Measurements from ENCODE around the gene DUS2. TPM values are rescaled to one million over a fixed set of nuclear protein-coding genes. Genes with fewer than 3 reads are reported as not detected.
"Not testable (repeated sequence)": the region's sequence is repeated elsewhere in the genome, so short reads cannot be mapped to it uniquely, and the experiment has no call there.

DUS2 gene
- total RNA-seq, 2 experiments from 2014 or later: 34.2 to 35.1 TPM

DNA sequence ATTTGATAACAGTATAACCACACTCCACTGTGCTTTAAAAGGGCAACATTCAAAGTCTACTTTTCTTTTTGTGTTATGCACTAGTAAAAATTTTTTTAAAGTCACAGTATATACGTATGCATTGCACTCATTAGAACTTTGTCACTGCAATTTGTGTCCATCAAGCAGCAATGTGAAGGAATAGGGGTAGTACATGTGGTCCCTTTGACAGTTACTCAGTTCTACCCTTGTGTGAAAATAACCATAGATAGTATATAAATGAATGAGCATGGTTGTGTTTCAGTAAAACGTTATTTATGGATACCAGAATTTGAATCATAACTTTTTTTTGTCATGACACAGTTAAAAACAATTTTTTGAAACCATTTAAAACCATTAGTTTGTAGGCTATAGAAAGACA lies 92.8 kb downstream of the DUS2 start:
- POLR2A ChIA-PET: no interaction called here
- peaks cover 88% of the 10 kb centered on the region for H3K4me1 Mint-ChIP-seq (ENCODE audit: low read depth)
- peaks cover 11% of the 10 kb centered on the region for H3K9me3 Mint-ChIP-seq
- H3K36me3 Mint-ChIP-seq (ENCODE audit: low read depth): peaks cover 28% of the 10 kb centered on the region
- no peak overlapping the region for H3K27ac Mint-ChIP-seq
- TF ChIP-seq, protein P1, sequence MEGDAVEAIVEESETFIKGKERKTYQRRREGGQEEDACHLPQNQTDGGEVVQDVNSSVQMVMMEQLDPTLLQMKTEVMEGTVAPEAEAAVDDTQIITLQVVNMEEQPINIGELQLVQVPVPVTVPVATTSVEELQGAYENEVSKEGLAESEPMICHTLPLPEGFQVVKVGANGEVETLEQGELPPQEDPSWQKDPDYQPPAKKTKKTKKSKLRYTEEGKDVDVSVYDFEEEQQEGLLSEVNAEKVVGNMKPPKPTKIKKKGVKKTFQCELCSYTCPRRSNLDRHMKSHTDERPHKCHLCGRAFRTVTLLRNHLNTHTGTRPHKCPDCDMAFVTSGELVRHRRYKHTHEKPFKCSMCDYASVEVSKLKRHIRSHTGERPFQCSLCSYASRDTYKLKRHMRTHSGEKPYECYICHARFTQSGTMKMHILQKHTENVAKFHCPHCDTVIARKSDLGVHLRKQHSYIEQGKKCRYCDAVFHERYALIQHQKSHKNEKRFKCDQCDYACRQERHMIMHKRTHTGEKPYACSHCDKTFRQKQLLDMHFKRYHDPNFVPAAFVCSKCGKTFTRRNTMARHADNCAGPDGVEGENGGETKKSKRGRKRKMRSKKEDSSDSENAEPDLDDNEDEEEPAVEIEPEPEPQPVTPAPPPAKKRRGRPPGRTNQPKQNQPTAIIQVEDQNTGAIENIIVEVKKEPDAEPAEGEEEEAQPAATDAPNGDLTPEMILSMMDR (IDR thresholded peaks at IDR 0.05): no peak
- H3K4me3 Mint-ChIP-seq: no peak overlapping the region
- intact Hi-C loops (cut with micrococcal nuclease): no loop called here
- CTCF ChIA-PET: interaction anchor here (1.0 to 6.3 kb wide), 4 partner anchors 13 to 94 kb away, joined by 3 to 46 read pairs (median 6); no protein-coding TSS in a partner anchor
- ATAC-seq: no peak
- H3K27me3 Mint-ChIP-seq: no peaks in the 10 kb centered on the region
- no peak for DNase-seq

DNA sequence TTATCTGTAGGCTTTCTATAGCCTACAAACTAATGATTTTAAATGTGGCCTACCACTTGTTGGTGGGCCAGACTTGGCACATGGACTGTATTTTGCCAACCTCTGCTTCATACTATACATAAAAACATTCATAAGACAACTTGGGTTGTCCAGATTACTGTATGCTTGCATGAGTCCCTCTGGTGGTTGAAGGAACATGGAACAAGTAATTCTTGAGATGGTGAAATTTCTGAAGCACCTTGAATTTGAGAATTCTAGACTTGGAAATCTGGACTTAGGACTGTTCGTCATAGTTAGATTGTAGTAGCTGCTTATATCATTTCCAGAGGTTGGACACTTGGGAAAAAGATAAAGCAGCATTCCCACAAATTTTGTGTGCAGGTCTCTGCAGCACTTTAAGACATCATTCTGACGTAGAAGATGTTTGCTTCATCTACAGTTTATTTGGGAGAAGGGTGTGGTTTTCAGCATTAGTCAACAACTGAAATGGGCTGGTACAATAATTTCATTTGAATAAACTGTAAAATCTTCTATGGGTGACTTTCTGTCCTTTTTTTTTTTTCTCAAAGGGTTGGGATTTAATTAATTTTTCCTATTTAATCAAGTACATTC lies 93.3 kb downstream of the DUS2 start:
- intact Hi-C loops (cut with micrococcal nuclease): no loop called here
- Mint-ChIP-seq H3K36me3 (ENCODE audit: low read depth) (peaks cover 22% of the 10 kb centered on the region), H3K27me3 (no peaks in the 10 kb centered on the region), H3K4me3 (no peak overlapping the region), H3K27ac (peak overlapping the region; percentile 25), H3K4me1 (ENCODE audit: low read depth) (peaks cover 84% of the 10 kb centered on the region), H3K9me3 (peaks cover 5% of the 10 kb centered on the region)
- ATAC-seq (peak; percentile 54), DNase-seq (no peak)
- ChIA-PET POLR2A (interaction anchor here (0.8 kb wide), 1 partner anchor 14 kb away, joined by 4 read pairs; no protein-coding TSS in a partner anchor), CTCF (interaction anchor here (1.0 to 6.3 kb wide), 9 partner anchors 12 to 114 kb away, joined by 3 to 46 read pairs (median 4); partner anchors contain the start of gene NFATC3)
- TF ChIP-seq, protein P1 (IDR thresholded peaks at IDR 0.05): peak; percentile 67

DNA sequence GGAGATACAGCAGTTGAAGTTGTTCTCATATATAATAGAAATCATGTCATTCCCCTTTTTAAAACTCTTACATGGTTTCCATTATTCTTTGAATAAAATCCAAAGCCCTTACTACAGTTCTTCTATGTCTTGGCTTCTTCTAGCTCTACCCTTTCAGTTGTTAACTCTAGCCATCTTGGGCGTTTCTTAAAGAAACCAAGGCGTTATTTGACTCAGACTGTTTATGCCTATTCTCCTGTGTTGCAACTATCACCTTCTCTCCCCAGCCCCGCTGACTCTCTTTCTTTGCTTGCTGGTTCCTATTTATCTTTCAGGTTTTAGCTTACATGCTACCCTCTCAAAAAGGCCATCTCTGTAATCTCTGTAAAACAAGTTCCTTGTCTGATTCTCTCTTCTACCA lies 94.8 kb downstream of the DUS2 start:
- intact Hi-C loops (cut with micrococcal nuclease): no loop called here
- ATAC-seq (peak; percentile 40), DNase-seq (peak; percentile 18)
- Mint-ChIP-seq H3K36me3 (ENCODE audit: low read depth) (peaks cover 25% of the 10 kb centered on the region), H3K4me1 (ENCODE audit: low read depth) (peaks cover 86% of the 10 kb centered on the region), H3K4me3 (no peak overlapping the region), H3K9me3 (no peaks in the 10 kb centered on the region), H3K27ac (peak overlapping the region; percentile 60), H3K27me3 (no peaks in the 10 kb centered on the region)
- POLR2A ChIA-PET: interaction anchor here (1.1 to 1.6 kb wide), 2 partner anchors 10 to 25 kb away, joined by 4 read pairs; no protein-coding TSS in a partner anchor
- CTCF ChIA-PET: interaction anchor here (0.8 to 6.3 kb wide), 10 partner anchors 9 to 110 kb away, joined by 3 to 46 read pairs (median 4); no protein-coding TSS in a partner anchor
- TF ChIP-seq, protein P1 (IDR thresholded peaks at IDR 0.05): no peak

DNA sequence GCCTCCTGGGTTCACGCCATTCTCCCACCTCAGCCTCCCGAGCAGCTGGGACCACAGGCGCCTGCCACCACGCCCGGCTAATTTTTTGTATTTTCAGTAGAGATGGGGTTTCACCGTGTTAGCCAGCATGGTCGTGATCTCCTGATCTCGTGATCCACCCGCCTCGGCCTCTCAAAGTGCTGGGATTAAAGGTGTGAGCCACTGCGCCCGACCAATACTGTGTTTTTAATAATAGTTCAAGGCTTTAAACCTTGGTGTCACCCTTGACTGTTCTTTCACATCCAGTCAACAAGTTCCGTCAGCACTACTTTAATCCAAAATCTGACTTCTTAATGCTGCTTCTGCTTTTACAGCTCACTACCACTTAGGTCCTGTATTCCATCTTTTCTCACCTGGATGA lies 95.9 kb downstream of the DUS2 start:
- Mint-ChIP-seq H3K27ac (peak overlapping the region; percentile 36), H3K36me3 (ENCODE audit: low read depth) (peaks cover 23% of the 10 kb centered on the region), H3K4me1 (ENCODE audit: low read depth) (peaks cover 77% of the 10 kb centered on the region)
- CTCF ChIA-PET: interaction anchor here (1.0 to 6.3 kb wide), 5 partner anchors 26 to 209 kb away, joined by 3 to 46 read pairs (median 6); no protein-coding TSS in a partner anchor
- DNase-seq; ATAC-seq; H3K27me3 Mint-ChIP-seq; H3K9me3 Mint-ChIP-seq; intact Hi-C loops (cut with micrococcal nuclease); H3K4me3 Mint-ChIP-seq: not testable (repeated sequence)
- POLR2A ChIA-PET: interaction anchor here (1.0 to 1.7 kb wide), 4 partner anchors 8 to 39 kb away, joined by 3 to 4 read pairs (median 4); no protein-coding TSS in a partner anchor

DNA sequence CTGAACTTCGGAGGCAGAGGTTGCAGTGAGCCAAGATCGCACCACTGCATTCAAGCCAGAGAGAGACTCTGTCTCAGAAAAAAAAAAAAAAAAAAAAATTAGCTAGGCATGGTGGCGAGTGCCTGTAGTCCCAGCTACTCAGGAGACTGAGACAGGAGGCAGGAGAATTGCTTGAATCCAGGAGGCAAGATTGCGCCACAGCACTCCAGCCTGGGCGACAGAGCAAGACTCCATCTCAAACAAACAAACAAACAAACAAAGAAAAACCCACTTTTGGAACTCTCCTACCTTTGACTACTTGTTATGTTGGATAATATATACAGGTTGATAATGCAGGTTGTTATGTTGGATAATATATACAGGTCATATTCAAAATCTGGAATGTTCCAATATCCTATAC lies 97.4 kb downstream of the DUS2 start:
- CTCF ChIA-PET: interaction anchor here (0.9 to 6.3 kb wide), 5 partner anchors 20 to 207 kb away, joined by 3 to 46 read pairs (median 3); partner anchors contain the start of gene NFATC3
- intact Hi-C loops (cut with micrococcal nuclease): not testable (repeated sequence)

More for the DNA sequence above, 97.4 kb downstream of the DUS2 start:
- Mint-ChIP-seq H3K4me1 (ENCODE audit: low read depth) (peaks cover 70% of the 10 kb centered on the region), H3K27ac (peak overlapping the region; percentile 36), H3K36me3 (ENCODE audit: low read depth) (peaks cover 26% of the 10 kb centered on the region)
- not testable (repeated sequence) for ATAC-seq, DNase-seq, H3K9me3 Mint-ChIP-seq, H3K27me3 Mint-ChIP-seq, H3K4me3 Mint-ChIP-seq
- POLR2A ChIA-PET: interaction anchor here (0.7 to 1.7 kb wide), 2 partner anchors 20 to 34 kb away, joined by 4 read pairs; no protein-coding TSS in a partner anchor

Data from activated CD8-positive, alpha-beta T cell treated with anti-CD3 and anti-CD28 coated beads for 36 hours (primary cell).